HG02943 (cell line): ENCODE data around the gene SDHAF3.
"Not testable (repeated sequence)": the region's sequence is repeated elsewhere in the genome, so short reads cannot be mapped to it uniquely, and the experiment has no call there.

Experiments
- ATAC-seq: cut with Tn5 transposase; IDR thresholded peaks from one replicate; pipeline ENCODE4 v1.9.1; 2021; ENCODE audit warnings: mild to moderate bottlenecking, low read depth, moderate library complexity; ENCODE audit not compliant: unreplicated experiment

Gene SDHAF3

GRCh38 chr7:97117372-97118188, at the start of gene SDHAF3:
SDHAF3 (plus strand) TSS chr7:97117698; CDS start chr7:97117724, 26 bp downstream.
- ATAC-seq, result peak; percentile 93

- ATAC-seq, result not testable (repeated sequence)
These were observed 45.5 kb upstream of the SDHAF3 start for GRCh38 chr7:97072025-97072424.

GRCh38 chr7:97075928-97076327, 41.6 kb upstream of the SDHAF3 start:
- ATAC-seq, result no peak

- ATAC-seq, result peak; percentile 88
These were observed 39.2 kb upstream of the SDHAF3 start for GRCh38 chr7:97078023-97078969.

GRCh38 chr7:97079300-97079699, 38.2 kb upstream of the SDHAF3 start:
- no peak for ATAC-seq

GRCh38 chr7:97081521-97082300, 35.8 kb upstream of the SDHAF3 start:
- ATAC-seq, result no peak

- ATAC-seq, result no peak
These were observed 29.1 kb upstream of the SDHAF3 start for GRCh38 chr7:97088364-97088763.

- ATAC-seq, result no peak
These were observed 27.7 kb upstream of the SDHAF3 start for GRCh38 chr7:97089771-97090170.

GRCh38 chr7:97090761-97091353, 26.6 kb upstream of the SDHAF3 start:
- no peak for ATAC-seq

- no peak for ATAC-seq
These were observed 23.1 kb upstream of the SDHAF3 start for GRCh38 chr7:97094284-97094930.

- no peak for ATAC-seq
These were observed 21.5 kb upstream of the SDHAF3 start for GRCh38 chr7:97096037-97096436.

GRCh38 chr7:97096661-97097060, 20.8 kb upstream of the SDHAF3 start:
- no peak for ATAC-seq

GRCh38 chr7:97104719-97105238, 12.7 kb upstream of the SDHAF3 start:
- ATAC-seq, result peak; percentile 96

- ATAC-seq, result no peak
These were observed 10.2 kb upstream of the SDHAF3 start for GRCh38 chr7:97107192-97107800.

GRCh38 chr7:97116308-97116707, 1.2 kb upstream of the SDHAF3 start:
- ATAC-seq, result no peak

GRCh38 chr7:97117035-97117371, 495 bp upstream of the SDHAF3 start:
- ATAC-seq, result no peak

- ATAC-seq, result no peak
These were observed 914 bp downstream of the SDHAF3 start for GRCh38 chr7:97118306-97118917.

GRCh38 chr7:97119747-97120146, 2.2 kb downstream of the SDHAF3 start:
- ATAC-seq, result no peak
